Retinal pigment epithelial cell (primary cell): Measurements from ENCODE around the gene PTPRD.
A peak's percentile ranks its signal among the peaks of the same experiment; 100 is the strongest.
"Not testable (repeated sequence)": the region's sequence is repeated elsewhere in the genome, so short reads cannot be mapped to it uniquely, and the experiment has no call there.

Experiments
- DNase-seq: peaks from one replicate; pipeline ENCODE4 v3.0.0-alpha.2; 2010; ENCODE audit warnings: low read depth
- H3K4me3 ChIP-seq: 2 replicates; pipeline ENCODE4 v1.5.1; 2011; ENCODE audit warnings: mild to moderate bottlenecking, low read length, control low read depth, moderate library complexity
- CTCF ChIP-seq: conservative IDR thresholded peaks from 2 replicates; pipeline ENCODE4 v1.5.1; 2011; ENCODE audit warnings: low read depth, low read length, control low read depth, inconsistent platforms

The PTPRD gene

GRCh38 chr9:8706998-8707397 lies 1905.8 kb downstream of the PTPRD start:
- no peak for DNase-seq
- no peak for TF ChIP-seq CTCF
- no peak overlapping the region for H3K4me3 ChIP-seq

- no peak for DNase-seq
- no peak overlapping the region for H3K4me3 ChIP-seq
- TF ChIP-seq CTCF, result no peak
Observed at GRCh38 chr9:8706531-8706930, 1906.3 kb downstream of the PTPRD start.

- no peak for TF ChIP-seq CTCF
- no peak for DNase-seq
- no peak overlapping the region for H3K4me3 ChIP-seq
Observed at GRCh38 chr9:8705861-8706260, 1906.9 kb downstream of the PTPRD start.

GRCh38 chr9:8703904-8704303 lies 1908.9 kb downstream of the PTPRD start:
- no peak overlapping the region for H3K4me3 ChIP-seq
- DNase-seq, result no peak
- TF ChIP-seq CTCF, result no peak

- no peak overlapping the region for H3K4me3 ChIP-seq
- no peak for TF ChIP-seq CTCF
- DNase-seq, result no peak
Observed at GRCh38 chr9:8701904-8702303, 1910.9 kb downstream of the PTPRD start.

GRCh38 chr9:8697565-8697964 lies 1915.2 kb downstream of the PTPRD start:
- not testable (repeated sequence) for H3K4me3 ChIP-seq, DNase-seq

- peak; percentile 12 for DNase-seq
- TF ChIP-seq CTCF, result no peak
- no peak overlapping the region for H3K4me3 ChIP-seq
Observed at GRCh38 chr9:8696516-8696915, 1916.3 kb downstream of the PTPRD start.

GRCh38 chr9:8694983-8695588 lies 1917.7 kb downstream of the PTPRD start:
- TF ChIP-seq CTCF, result no peak
- DNase-seq, result no peak

More at GRCh38 chr9:8694983-8695588, 1917.7 kb downstream of the PTPRD start:
- H3K4me3 ChIP-seq, result no peak overlapping the region
